ENCODE results near the gene UROS.

GRCh38 chr10:125828311-125828710 is 5.3 kb upstream of the UROS start:
- TF ChIP-seq ELF4 (IDR thresholded peaks at IDR 0.05) (no peak), HDGF (IDR thresholded peaks at IDR 0.05; ENCODE audit: borderline replicate concordance) (no peak), BHLHE40 (IDR thresholded peaks at IDR 0.05; ENCODE audit: borderline replicate concordance) (no peak), SP1 (IDR thresholded peaks at IDR 0.05) (no peak), ARNT (IDR thresholded peaks at IDR 0.05) (no peak), ZNF384 (IDR thresholded peaks at IDR 0.05) (no peak), PKNOX1 (IDR thresholded peaks at IDR 0.05) (no peak), FOXM1 (IDR thresholded peaks at IDR 0.05; ENCODE audit: borderline replicate concordance) (no peak)
